Activated naive CD4-positive, alpha-beta T cell treated with anti-CD3 and anti-CD28 coated beads, Interleukin-2, amount 50 U/mL, for 72 hours (primary cell): ENCODE results near the gene ZP4. TPM values are rescaled to one million over a fixed set of nuclear protein-coding genes. Genes with fewer than 3 reads are reported as not detected.
"Not testable (repeated sequence)": the region's sequence is repeated elsewhere in the genome, so short reads cannot be mapped to it uniquely, and the experiment has no call there.

Experiments
- ATAC-seq, 2 donors: fragments of 150-1000 bp; cut with Tn5 transposase; 2 replicates each; pipeline ENCODE4 v1.10.0; 2021; ENCODE audit warnings: mild to moderate bottlenecking in 2 of 2, moderate library complexity in 2 of 2
- DNase-seq, 2 donors: peaks; one replicate each; pipeline ENCODE4 v3.0.0; 2021 to 2022; ENCODE audit warnings: low spot score in 2 of 2
- H3K27ac Mint-ChIP-seq, 2 donors: one replicate each; pipeline ENCODE4 v1.8.0; 2022; ENCODE audit warnings: mild to moderate bottlenecking in 2 of 2, mixed read lengths in 2 of 2
- H3K36me3 Mint-ChIP-seq, 2 donors: one replicate each; pipeline ENCODE4 v1.8.0; 2022; ENCODE audit warnings: mixed read lengths in 2 of 2
- H3K9me3 Mint-ChIP-seq, 2 donors: one replicate each; pipeline ENCODE4 v1.8.0; 2022; ENCODE audit warnings: mixed read lengths in 2 of 2
- total RNA-seq, 2 donors: library from RNA; stranded (reverse); gene quantifications; one replicate each; pipeline ENCODE4 v1.2.3, GENCODE V29; 2022

ZP4 gene
- total RNA-seq, 2 donors from 2014 or later, result not detected

GRCh38 chr1:237852342-237852741, 38.4 kb downstream of the ZP4 start:
- Mint-ChIP-seq H3K36me3 (no peaks in the 10 kb centered on the region), H3K27ac (no peak overlapping the region), H3K9me3 (peaks cover 8 to 19% of the 10 kb centered on the region in 2 donors)
- no peak for DNase-seq
- ATAC-seq, result no peak

DNA sequence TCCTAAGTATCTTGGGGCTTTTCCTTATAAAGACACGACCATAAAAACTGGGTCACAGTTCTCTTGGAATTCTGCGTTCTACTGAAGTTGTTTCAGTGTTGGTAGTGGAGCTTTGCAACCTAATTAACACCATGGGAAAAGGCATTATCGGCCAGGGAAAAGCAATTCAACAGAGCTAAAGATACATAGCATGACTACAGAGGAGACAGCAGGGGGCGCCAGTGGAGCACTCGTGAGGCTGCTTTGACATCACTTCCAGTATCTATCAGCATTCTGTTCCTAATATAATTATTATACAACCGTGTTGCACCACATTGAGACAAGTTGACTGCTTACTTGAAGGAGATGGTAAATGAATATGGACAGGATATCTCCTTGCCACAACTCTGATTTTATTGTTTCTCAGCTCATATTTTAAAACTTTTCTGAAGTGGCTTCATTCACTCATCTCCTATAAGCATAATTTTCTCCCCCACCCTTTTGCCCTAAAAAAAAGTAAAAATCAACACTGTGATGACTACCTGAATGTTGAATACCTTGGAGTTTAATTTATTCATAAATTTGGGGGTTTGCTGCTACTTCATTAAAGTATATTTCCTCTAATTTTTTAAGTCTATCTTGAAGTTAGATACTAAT, 39.4 kb downstream of the ZP4 start:
- Mint-ChIP-seq H3K27ac (no peak overlapping the region), H3K9me3 (peaks cover 14 to 19% of the 10 kb centered on the region in 2 donors), H3K36me3 (no peaks in the 10 kb centered on the region)
- ATAC-seq (no peak), DNase-seq (peak in 1 of 2 donors; percentile 20)

DNA sequence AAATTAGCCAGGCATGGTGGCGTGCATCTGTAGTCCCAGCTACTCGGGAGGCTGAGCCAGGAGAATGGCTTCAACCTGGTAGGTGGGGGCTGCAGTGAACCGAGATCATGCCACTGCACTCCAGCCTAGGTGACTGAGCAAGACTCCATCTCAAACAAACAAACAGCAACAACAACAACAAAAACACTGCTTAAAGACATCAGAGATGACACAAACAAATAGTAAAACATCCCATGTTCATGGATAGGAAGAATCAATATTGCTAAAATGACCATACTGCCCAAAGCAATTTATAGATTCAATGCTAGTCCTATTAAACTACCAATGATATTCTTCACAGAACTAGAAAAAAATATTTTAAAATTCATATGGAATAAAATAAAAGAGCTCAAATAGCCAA, 47.2 kb downstream of the ZP4 start:
- ATAC-seq, H3K27ac Mint-ChIP-seq, DNase-seq, H3K36me3 Mint-ChIP-seq: not testable (repeated sequence)
- H3K9me3 Mint-ChIP-seq, result peaks cover 17 to 20% of the 10 kb centered on the region in 2 donors

- Mint-ChIP-seq H3K9me3 (peaks cover 12 to 20% of the 10 kb centered on the region in 2 donors), H3K36me3 (peaks cover 0 to 7% of the 10 kb centered on the region in 2 donors), H3K27ac (no peak overlapping the region)
- DNase-seq (no peak), ATAC-seq (no peak)
Measured at GRCh38 chr1:237841485-237841884, 49.2 kb downstream of the ZP4 start.

DNA sequence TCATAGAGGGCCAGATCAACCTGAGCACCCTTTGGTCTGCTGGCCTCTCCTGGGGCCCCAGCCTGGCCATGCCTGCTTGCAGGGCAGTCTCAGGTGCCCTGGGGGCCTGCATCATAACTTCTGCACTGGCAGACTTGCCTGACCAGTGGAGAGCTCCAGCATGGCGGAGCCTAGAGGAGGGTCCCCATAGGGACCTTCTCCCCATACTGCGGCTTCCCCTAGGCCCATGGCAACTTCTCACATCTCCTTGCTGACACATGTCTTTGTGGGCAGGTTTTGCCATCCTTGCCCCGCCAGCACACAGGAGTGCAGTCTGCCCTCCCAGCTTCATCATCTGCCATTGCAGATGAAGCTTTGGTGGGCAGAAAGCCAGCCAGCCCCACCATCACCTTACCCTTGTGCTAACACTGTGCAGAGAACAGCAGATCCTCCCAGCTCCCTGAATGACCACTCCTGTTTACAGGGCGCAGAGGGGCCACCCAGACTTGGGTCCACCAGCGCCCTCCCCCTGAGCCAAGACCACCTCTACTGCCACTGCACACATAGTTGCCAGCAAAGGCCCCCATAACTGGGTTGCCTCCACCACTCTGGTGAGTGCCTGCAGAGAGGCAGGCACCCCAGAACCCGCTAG, 51.7 kb downstream of the ZP4 start:
- no peak for ATAC-seq
- peaks cover 6 to 20% of the 10 kb centered on the region in 2 donors for H3K9me3 Mint-ChIP-seq
- H3K27ac Mint-ChIP-seq, result no peak overlapping the region
- peaks cover 0 to 7% of the 10 kb centered on the region in 2 donors for H3K36me3 Mint-ChIP-seq
- DNase-seq, result no peak

GRCh38 chr1:237838320-237838719, 52.4 kb downstream of the ZP4 start:
- DNase-seq (no peak), ATAC-seq (no peak)
- H3K27ac Mint-ChIP-seq, result no peak overlapping the region
- peaks cover 0 to 7% of the 10 kb centered on the region in 2 donors for H3K36me3 Mint-ChIP-seq
- H3K9me3 Mint-ChIP-seq, result peaks cover 6 to 20% of the 10 kb centered on the region in 2 donors

DNA sequence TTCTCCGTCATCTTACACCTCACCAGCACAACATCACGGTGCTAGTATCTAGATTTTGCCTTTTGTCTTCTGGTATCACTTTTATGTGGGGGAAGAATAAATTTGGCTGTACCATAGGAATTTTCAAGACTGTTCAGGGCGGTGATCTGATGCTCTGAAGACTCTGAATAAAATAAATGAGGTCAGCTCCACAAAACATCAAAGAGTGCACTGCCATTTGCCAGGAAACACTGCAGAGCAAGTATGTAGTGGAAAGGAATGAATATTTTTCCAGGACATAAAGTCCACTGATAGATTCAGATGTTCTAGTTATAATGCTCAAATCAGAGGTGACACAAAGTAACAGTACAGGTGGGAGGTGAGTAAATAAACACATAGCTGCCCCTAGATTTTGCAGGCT, 56.3 kb downstream of the ZP4 start:
- Mint-ChIP-seq H3K9me3 (peaks cover 0 to 6% of the 10 kb centered on the region in 2 donors), H3K36me3 (no peaks in the 10 kb centered on the region), H3K27ac (no peak overlapping the region)
- ATAC-seq, result no peak
- DNase-seq, result no peak

GRCh38 chr1:237834048-237834447, 56.7 kb downstream of the ZP4 start:
- ATAC-seq (no peak), DNase-seq (no peak)
- Mint-ChIP-seq H3K9me3 (peaks cover 0 to 3% of the 10 kb centered on the region in 2 donors), H3K27ac (no peak overlapping the region), H3K36me3 (no peaks in the 10 kb centered on the region)

DNA sequence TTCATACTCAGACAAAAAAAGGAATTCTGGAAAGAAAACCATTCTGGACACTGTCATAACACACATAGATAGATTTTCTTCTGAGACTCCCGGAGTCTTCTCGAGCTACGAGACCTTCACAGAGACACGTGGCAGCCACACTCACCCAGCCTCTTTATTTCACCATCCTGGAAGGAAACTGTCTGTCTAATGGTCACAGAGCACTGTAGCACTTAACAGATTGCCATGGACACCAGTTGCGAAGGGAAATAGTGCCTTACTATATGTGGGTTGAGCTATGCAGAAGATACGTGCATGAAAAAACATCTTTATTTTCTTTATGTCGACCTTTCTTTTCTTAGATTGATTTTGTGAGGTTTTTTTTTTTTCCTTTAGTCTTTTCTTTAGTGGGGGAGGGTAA, 57.9 kb downstream of the ZP4 start:
- H3K27ac Mint-ChIP-seq, result no peak overlapping the region
- no peak for ATAC-seq
- no peak for DNase-seq
- peaks cover 0 to 3% of the 10 kb centered on the region in 2 donors for H3K9me3 Mint-ChIP-seq
- no peaks in the 10 kb centered on the region for H3K36me3 Mint-ChIP-seq
